Stimulated activated CD8-positive, alpha-beta memory T cell treated with anti-CD3 and anti-CD28 coated beads, Interleukin-7, amount 100 ng/mL, for 48 hours (primary cell): Measurements from ENCODE around the gene ANKRD63.

ENCODE experiments used
- DNase-seq, 2 donors: peaks; one replicate each; pipeline ENCODE4 v3.0.0-alpha.2; 2020; ENCODE audit warnings: low read depth in 1 of 2; ENCODE audit errors: extremely low read depth in 1 of 2

ANKRD63 gene

DNA sequence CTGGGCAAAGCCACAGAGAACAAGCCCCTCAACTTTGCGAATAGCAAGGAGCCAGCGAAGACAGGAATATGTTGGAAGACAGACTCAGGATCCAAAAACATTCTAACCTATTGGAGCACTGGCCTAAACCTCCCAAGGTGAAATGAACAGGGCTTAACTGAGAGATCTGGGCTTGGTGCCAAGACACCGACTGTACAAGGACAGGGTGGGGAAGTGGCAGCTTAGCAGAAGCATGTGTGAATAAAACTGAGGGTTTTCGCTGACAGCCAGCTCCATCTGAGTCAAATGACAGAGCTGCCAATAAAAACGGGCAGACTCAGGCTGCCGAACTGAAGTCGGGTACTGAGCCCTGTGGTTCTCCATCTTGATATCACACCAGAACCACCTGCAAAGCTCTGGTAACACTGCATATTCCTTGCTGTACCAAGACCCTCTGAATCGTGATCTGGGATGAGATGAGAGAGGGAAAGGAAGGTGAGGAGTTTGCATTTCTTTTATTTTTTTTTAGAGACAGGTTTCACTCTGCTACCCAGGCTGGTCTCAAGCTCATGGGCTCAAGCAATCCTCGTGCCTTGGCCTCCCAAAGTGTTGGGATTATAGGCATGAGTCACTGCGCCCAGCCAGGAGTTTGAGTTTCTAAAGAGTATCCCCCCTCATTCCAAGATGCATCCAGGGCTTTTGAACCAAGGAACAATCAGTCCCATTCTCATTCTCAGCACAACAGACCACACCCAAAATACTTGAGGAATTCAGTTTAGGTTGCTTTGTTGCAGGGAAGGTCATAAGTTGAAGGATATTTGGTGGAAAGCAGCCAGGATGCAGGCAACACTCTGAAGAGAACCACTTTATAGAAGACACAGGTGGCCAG lies 30.9 kb upstream of the ANKRD63 start:
- peak in 1 of 2 donors; percentile 19 for DNase-seq

DNA sequence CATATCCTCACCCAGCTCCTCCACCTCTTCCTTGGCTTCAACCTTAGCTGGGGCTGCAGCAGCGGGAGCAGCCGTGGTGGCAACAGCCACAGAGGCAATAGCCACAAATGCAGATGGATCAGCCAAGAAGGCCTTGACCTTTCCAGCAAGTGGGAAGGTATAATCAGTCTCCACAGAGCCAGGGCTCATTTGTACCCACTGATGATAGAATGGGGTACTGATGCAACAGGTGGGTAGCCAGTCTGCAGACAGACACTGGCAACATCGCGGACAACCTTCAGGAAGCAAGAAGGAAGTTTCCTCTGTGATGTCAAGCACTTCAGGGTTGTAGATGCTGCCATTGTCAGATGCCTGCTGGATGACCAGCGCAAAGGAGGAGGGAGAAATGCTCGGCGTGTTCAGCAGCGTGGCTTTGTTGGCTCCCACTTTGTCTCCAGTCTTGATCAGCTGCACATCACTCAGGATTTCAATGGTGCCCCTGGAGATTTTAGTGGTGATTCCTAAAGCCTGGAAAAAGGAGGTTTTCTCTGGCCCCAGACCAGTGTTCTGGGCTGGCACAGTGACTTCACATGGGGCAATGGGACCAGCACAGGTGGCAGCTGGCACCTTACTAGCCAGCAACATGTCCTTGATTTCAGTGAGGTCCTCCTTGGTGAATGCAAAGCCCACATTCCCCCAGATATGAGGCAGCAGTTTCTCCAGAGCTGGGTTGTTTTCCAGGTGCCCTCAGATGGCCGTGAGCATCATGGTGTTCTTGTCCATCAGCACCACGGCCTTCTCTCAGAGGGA lies 29.7 kb upstream of the ANKRD63 start:
- DNase-seq = no peak

DNA sequence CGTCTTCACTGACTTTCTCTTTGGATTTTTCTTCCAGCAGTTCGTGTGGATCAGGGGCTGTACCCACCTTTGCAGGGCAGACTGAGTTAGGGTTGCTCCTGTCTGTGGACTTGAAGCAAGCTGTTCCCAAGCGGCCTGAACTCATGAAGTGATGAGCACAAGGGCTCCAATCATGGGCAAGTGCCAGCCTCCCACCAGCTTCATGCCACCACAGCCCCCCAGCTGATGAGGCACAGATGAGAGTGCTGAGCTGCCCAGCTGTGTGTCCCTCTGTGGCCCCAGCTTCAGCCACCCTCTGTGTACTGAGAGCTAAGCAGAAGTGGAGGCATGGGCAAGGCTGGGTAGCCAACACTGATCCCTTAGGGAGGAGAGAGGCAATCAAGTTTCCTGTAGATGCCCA lies 28.1 kb upstream of the ANKRD63 start:
- DNase-seq = no peak

DNA sequence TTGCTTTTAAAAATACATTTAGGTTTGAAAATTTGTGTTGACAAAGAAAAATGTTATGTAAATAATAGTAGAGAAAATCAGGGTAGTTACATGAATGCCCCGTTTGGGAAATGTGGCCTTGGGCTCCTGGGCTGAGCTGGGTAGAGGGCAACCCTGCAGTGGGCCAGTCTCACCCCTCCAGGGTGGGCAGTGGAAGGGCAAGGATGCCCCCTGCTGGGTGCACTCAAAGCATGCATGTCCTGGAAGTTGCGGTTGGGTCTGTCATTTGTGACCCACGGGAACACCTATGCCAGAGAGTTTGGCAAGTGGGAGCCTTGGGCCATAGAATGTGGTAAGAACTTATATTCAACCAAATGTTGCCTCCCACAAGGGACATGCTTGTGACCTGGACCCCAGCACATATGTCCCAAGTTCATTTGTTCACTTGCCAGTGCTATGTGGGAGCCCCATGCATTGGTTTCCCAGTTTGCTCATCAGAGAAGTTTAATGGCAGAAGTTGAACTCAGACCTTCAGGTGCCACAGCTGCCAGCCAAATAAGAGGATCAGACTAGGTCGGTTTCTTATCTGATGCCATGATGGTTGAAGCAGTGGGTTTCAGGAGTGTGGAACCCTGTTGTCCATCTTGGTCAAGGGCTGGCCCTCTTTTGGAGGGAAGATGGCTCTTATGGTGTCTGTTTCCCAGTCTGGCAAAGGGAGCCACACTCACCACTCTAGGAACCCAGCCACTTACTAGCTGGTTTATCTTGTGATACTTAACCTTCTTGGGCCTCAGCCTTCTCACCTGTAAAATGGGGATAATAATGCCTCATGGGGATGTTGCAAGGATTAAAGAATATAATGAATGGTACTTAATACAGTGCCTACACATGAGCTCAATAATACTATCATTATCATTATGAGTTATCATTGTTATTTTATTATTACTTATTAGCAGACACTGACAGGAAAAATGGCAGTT lies 27.4 kb upstream of the ANKRD63 start:
- peak in 1 of 2 donors; percentile 53 for DNase-seq

DNA sequence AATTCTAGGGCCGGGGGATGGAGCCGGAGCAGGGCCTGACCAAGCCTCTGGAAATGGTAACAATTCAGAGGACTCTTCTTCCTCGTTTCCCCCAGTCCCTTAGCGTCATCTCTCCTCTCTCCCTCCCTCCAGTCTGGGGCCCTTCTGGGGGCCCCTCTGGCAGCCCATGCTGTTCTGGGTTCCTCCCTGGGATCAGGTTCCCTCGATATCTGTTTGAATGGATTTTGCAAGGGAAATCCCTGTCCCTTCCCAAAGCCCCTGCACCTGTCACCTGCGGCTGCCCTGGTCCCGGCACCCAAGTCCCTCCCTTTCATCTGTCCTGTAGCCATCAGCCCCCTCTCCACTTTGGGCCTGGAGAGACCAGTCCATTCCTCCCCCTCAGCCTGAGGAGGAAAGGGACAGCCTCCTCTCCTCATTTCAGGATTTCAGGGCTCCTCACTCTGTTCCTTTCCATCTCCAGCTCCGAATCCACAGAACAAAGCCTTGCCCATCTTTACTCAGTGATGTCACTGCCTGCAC lies 26.5 kb upstream of the ANKRD63 start:
- DNase-seq = no peak

DNA sequence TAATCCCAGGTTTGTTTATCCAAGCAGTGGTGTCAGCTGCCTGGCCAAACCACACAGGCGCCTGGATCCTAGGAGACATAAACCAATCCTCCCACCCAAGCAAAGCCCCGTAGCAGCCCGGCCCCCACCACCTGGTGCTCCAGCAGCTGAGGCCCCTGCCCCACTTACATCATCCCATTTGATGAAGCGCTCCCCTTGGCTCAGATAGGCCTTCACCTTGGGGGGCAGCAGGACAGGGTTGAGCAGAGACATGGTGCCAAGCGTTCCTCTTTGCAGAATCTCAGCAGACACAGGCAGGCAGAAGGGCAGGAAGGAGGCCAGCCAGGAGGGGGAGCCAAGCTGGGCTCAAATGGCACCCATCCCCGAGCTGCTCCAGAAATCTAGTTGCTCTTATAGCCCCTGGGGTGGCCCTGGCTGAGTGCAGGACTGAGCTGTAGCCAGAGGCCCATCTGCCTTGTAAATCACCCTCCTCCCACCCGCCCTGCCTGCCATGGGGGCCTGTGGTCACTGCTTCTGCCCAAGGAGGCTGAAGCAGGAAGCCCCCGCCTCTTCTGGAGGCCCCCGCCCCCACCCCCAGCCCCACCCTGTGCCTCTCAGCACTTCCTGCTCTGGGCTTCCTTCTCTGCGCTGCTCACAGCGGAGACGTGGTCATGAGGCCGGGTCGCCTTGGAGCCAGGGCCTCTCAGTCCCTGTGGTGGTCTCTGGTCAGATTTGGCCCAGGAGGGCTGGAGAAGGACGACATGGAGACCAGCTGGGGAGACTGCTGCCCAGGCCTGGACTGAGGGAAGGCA lies 24.8 kb upstream of the ANKRD63 start, which contains the start of gene PLCB2:
TSS of gene PLCB2 (minus strand) at position 515 of the 791 bp plus-strand sequence. CDS start at position 252, 263 bp downstream.
- DNase-seq = peak in 1 of 2 donors; percentile 48

DNA sequence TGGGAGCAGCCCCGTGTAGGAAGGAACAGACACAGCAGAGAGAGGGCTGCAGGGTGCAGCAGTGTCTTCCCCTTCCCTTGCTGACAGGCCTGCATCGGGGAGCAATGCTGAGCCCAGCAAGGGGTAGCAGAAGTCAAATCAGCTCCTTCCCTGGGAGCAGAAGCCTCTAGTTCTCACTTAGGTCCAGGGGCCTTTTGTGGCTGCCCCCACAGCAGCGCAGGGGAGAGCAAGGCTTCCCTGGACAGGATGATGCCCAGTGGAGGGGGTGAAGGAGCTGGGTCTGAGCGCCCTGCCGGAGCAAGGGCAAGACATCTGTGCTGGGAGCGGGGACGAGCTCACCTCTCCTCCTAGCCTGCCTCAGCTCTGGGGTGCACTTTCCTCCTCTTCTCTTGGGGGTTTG lies 24.0 kb upstream of the ANKRD63 start:
- DNase-seq = no peak

DNA sequence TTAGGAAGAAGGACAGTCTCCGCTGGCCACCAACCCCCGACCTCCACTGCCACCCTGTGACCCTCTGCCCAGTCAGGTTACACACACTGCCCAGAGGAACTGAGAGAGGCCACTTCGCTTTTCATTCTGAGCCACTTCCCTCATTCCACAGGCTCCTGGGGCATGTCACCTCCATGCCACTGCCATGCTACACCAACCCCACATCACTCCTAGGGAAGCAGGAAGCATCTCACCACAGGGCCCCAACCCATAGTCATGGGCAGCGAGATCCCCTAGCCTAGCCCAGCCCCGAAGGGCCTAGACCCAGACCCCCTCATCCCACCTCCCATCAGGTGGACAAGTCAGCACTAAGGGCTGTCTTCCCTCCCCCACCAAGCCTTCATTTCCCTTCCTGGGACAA lies 23.5 kb upstream of the ANKRD63 start:
- no peak for DNase-seq

DNA sequence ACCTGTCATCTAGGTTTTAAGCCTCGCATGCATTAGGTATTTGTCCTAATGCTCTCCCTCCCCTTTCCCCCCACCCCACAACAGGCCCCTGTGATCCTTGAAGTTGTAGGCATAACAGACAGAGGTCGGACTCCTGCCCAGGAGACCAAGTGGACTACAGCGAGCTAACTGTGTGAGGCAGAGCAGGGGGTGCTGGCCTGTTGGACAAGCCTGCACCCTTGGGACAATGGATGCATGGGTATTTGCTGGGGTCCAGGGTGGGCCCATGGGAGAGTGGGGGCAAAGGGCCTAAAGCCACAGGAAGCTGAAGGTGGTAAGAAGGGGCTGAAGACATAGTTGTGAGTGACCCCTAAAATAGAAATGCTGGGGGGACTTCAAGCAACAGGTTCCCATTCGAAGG lies 22.4 kb upstream of the ANKRD63 start:
- no peak for DNase-seq

DNA sequence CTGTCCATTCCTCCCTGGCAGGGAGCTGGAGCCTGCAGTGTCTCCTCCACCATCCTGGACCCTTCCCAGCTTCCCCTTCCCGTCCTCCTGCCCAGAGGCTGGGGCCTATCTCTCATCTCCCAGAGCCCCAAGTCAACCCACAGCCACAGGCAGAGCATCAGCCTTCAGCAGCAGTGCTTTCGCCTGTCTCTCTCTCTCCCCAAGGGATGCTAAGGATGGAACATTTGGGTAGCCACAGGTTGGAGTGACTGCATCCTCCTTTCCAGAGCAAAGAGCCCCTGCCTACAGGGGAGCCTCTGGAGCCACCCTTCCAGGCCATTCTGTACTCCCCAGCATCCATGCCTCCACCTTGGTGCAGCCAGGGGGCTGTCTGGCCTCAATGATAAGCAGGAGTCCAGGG lies 20.7 kb upstream of the ANKRD63 start:
- DNase-seq = no peak

DNA sequence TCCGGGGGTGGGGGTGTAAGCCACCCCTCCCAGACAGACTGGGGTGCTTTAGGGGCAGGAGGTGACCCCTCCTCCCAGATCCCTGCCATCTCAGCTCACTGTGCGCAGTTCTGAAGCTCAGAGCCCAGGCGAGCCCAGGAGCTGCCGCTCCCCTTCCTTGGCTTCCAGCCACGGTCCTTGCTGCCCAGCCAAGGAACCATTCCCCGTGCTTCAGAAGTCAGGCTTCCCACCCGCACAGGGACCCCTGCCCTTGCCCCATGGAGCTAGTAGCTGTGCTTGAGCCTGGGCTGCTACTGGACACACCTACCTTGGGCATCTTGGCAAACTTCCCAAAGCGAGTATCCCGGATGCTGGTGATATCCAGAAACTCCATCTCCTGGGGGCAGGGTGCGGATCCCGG lies 20.1 kb upstream of the ANKRD63 start:
- no peak for DNase-seq

DNA sequence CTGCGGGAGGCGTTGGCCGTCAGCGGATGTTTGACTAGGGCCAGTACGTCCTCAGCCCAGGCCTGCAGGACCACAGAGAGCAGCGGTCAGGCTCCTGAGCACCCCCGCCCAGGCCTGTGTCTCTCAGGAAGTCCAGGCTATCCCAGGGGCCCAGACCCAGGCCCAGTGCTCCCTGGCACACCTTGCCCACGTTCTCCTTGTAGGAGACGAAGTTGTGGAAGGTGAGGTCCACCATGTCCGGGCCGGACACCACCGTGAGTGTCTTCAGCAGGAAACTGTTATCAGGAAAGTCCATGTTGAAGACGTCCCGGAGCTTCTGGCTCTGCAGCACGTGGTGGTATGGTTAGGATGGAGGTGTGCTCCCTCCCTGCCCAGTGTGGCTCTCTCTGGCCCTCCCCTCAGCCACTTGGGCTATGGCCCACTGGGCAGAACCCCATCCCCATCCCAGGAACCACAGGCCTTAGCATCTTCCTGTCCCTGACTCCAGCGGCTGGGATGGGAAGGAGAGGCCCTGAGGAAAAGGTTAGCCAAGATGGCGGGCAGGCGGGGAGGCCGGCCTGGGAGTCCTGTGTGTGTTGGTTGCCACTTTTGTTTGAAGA lies 19.5 kb upstream of the ANKRD63 start:
- DNase-seq = no peak

DNA sequence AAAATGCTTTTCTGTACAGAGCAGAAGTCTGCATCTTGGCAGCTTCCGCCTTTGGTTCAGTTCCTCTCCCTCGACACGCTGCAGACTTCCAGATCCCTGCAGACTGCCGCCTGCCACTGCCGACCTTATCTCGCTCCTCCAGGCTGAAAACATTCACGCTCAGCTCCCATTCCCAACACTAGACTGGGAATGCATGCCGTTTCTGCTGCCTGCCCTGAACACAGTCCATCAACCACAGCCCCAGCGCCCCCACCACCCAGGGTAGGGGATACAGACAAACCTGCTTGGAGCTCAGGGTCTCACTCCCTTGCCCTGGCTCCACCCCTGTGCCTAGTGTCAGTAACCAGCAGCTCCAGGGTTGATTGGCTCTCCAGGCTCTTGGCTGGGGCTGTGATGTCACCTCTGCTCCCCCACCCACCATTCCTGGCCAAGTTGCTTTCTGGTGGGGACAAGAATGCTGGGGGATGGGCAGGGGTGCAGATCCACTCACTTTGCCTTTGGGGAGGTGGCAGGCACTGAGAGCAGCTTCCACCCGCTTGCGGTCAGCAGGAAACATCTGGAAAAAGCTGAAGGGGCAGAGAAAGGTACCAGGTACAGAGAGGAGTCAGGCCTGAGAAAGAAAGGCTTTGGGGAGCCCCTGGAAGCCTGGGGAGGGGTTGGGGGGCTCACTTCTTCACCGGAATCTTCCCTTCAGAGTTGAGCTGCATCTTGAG lies 18.8 kb upstream of the ANKRD63 start:
- DNase-seq = no peak

DNA sequence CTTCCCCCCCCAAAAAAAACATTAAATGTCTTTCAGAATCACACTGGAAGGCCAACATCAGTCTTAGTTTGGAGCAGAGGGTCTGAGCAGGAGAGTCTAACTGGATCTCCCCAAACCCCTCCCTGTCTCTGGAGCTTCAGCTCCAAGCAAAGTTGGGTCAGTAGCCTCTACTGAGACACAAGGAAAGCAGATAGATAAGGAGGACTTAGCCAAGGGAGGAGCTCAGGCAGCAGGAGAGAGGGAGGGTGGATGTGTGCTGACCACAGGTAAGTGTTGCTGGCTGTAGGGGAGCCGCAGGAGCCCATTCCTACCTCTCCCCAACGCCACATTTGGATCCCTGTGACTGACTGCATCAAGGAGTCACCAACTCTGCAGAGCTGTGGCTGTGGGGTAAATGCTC lies 17.9 kb upstream of the ANKRD63 start:
- no peak for DNase-seq

DNA sequence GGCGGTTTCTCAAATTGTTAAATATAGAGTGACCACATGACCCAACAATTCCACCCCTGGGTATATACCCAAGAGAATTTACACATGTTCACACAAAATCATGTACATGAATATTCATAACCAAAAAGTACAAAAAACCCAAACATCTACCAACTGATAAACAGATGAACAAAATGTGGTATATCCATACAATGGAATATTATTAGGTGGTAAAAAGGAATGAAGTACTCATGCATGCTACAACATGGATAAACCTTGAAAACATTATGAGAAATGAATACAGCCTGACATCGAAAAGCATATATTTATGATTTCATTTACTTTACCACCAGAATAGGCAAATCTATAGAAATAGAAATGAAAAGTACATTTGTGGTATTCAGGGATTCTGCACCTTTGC lies 17.5 kb upstream of the ANKRD63 start:
- DNase-seq = no peak

DNA sequence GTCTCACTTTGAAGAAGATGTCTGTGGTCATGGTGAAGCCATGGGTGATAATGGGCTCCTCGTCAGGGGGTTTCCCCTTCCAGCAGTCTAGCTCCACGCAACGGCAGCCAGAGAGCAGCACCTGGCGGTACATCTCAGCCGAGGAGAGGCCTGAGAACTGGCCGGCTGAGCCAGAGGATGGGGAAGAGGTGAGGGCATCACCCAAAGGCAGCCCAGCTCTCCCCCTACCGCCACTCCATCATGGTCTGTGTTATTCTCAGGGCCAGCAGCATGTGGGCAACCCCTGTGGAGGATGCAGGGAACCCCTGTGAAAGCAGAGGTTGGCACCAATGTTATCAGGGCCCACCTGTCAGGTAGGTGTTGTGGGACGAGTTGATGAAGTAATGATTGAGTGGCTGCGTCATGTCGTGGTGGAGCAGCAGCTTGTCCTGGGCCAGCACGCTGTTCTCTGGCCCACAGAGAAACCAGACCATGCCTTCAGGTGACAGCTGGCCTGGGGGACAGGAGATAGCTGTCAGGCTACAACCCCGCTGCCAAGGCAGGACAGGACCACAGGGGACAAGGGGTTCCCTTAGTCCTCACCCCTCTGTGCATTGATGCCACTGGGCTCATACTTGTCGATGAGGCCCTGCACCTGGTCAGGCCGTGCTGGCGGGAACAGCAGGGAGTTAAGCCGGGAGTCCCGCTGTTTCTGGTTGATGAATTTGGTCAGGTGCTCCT lies 15.5 kb upstream of the ANKRD63 start:
- DNase-seq = no peak

DNA sequence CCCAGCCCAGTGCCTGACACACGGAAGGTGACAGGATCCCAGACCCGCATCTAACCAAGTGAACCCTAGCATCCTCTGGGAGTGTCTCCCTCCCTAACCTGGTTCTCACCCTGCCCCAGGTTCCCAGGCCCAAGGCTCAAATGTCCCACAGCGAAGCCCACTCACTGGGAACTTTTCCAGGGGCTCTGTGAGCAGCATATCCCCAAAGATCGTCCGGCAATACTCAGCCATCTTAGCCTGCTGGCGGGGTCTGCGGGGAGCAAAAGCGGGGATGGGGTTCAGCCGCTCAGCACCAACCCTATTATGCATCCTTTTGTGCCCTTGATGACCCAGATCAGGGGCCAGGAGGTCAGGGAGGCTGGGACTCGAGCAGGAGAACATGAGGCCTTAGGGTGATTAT lies 14.5 kb upstream of the ANKRD63 start:
- DNase-seq = no peak

DNA sequence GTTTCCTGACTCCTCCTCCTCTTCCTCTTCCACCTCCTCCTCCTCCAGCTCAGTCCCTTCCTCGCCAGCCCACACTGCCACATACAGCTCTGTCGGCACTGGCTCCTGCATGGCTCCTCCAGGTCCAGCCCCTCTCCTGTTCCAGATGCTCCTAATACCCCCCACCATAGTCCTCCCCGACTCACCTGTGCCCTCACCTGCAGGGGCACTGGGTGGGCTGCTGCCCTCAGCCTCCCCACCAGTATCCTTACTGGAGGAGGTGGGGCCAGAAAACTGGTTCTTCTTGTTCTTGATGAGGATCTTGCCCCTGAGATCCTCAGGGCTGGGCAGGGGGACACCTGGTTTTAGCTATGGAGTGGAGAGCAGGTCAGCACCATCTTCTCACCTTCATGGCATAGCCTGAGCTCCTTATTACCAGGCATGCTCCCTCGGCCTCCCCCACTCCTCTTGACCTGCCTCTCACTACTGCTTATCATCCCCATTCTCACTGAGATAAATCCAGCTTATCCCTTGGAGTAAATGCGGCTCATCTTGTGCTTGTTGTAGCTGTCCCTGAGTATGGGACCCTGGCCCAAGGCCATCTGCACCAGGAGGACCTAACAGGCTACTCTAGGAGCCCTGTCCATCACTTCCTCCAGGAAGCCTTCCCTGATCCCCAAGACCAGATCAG lies 13.8 kb upstream of the ANKRD63 start:
- no peak for DNase-seq
